ENCODE data around the gene CCDC88A.
"Not testable (repeated sequence)": the region's sequence is repeated elsewhere in the genome, so short reads cannot be mapped to it uniquely, and the experiment has no call there.

CCDC88A gene

GRCh38 chr2:55245411-55245810 lies 174.2 kb downstream of the CCDC88A start:
- H3K4me3 ChIP-seq (ENCODE audit: low read depth, low read length) = no peak overlapping the region
- no peak for TF ChIP-seq CTCF (IDR thresholded peaks at IDR 0.05; ENCODE audit: borderline replicate concordance, insufficient read depth, low read depth, low read length)

- TF ChIP-seq CTCF (IDR thresholded peaks at IDR 0.05; ENCODE audit: borderline replicate concordance, insufficient read depth, low read depth, low read length) = no peak
- H3K4me3 ChIP-seq (ENCODE audit: low read depth, low read length) = no peak overlapping the region
Measured at GRCh38 chr2:55242617-55243016, 177.0 kb downstream of the CCDC88A start.

DNA sequence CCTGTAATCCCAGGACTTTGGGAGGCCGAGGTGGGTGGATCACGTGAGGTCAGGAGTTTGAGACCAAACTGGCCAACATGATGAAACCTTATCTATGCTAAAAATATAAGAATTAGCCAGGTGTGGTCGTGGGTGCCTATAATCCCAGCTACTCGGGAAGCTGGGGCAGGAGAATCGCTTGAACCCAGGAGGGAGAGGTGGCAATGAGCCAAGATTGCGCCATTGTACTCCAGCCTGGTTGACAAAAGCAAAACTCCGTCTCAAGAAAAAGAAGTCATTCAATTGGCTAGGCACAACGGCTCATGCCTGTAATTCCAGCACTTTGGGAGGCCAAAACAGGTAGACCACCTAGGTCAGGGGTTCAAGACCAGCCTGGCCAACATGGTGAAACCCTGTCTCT lies 178.1 kb downstream of the CCDC88A start:
- H3K4me3 ChIP-seq (ENCODE audit: low read depth, low read length) = not testable (repeated sequence)

- no peak overlapping the region for H3K4me3 ChIP-seq (ENCODE audit: low read depth, low read length)
Measured at GRCh38 chr2:55239656-55240222, 179.9 kb downstream of the CCDC88A start.

More at GRCh38 chr2:55239656-55240222, 179.9 kb downstream of the CCDC88A start:
- no peak for TF ChIP-seq CTCF (IDR thresholded peaks at IDR 0.05; ENCODE audit: borderline replicate concordance, insufficient read depth, low read depth, low read length)

All from GM12875 (cell line).